ENCODE data around the gene NFRKB.
A peak's percentile ranks its signal among the peaks of the same experiment; 100 is the strongest.
"Not testable (repeated sequence)": the region's sequence is repeated elsewhere in the genome, so short reads cannot be mapped to it uniquely, and the experiment has no call there.

NFRKB gene

GRCh38 chr11:129894278-129895125 is 876 bp downstream of the NFRKB start:
- no peak for DNase-seq (ENCODE audit: low read depth in 3 of 3)

GRCh38 chr11:129888451-129888850 is 6.9 kb downstream of the NFRKB start:
- DNase-seq (ENCODE audit: low read depth in 3 of 3): no peak

- no peak for DNase-seq (ENCODE audit: low read depth in 3 of 3)
Measured at GRCh38 chr11:129885381-129885780, 10.0 kb downstream of the NFRKB start.

- DNase-seq (ENCODE audit: low read depth in 3 of 3): no peak
Measured at GRCh38 chr11:129884581-129884980, 10.8 kb downstream of the NFRKB start.

GRCh38 chr11:129881570-129882170 is 13.7 kb downstream of the NFRKB start:
- peak in 2 of 3 experiments; percentile 15 to 36 for DNase-seq (ENCODE audit: low read depth in 3 of 3)

- no peak for DNase-seq (ENCODE audit: low read depth in 3 of 3)
Measured at GRCh38 chr11:129880311-129880710, 15.1 kb downstream of the NFRKB start.

- DNase-seq (ENCODE audit: low read depth in 3 of 3): no peak
Measured at GRCh38 chr11:129871914-129872313, 23.5 kb downstream of the NFRKB start.

- DNase-seq (ENCODE audit: low read depth in 3 of 3): not testable (repeated sequence)
Measured at GRCh38 chr11:129868626-129869025, 26.8 kb downstream of the NFRKB start.

GRCh38 chr11:129866311-129866710 is 29.1 kb downstream of the NFRKB start:
- no peak for DNase-seq (ENCODE audit: low read depth in 3 of 3)

GRCh38 chr11:129865701-129866100 is 29.7 kb downstream of the NFRKB start:
- DNase-seq (ENCODE audit: low read depth in 3 of 3): no peak

GRCh38 chr11:129864811-129865210 is 30.6 kb downstream of the NFRKB start:
- no peak for DNase-seq (ENCODE audit: low read depth in 3 of 3)

GRCh38 chr11:129861702-129862522 is 33.5 kb downstream of the NFRKB start:
- DNase-seq (ENCODE audit: low read depth in 3 of 3): no peak

- no peak for DNase-seq (ENCODE audit: low read depth in 3 of 3)
Measured at GRCh38 chr11:129856036-129856435, 39.3 kb downstream of the NFRKB start.

GRCh38 chr11:129855086-129855485 is 40.3 kb downstream of the NFRKB start:
- DNase-seq (ENCODE audit: low read depth in 3 of 3): no peak

GRCh38 chr11:129854232-129854805 is 41.1 kb downstream of the NFRKB start:
- DNase-seq (ENCODE audit: low read depth in 3 of 3): no peak

- peak in 2 of 3 experiments; percentile 18 to 24 for DNase-seq (ENCODE audit: low read depth in 3 of 3)
Measured at GRCh38 chr11:129853518-129854231, 41.7 kb downstream of the NFRKB start.

GRCh38 chr11:129852125-129852740 is 43.1 kb downstream of the NFRKB start:
- DNase-seq (ENCODE audit: low read depth in 3 of 3): no peak

GRCh38 chr11:129849447-129850130 is 45.8 kb downstream of the NFRKB start:
- no peak for DNase-seq (ENCODE audit: low read depth in 3 of 3)

GRCh38 chr11:129847361-129847760 is 48.0 kb downstream of the NFRKB start:
- DNase-seq (ENCODE audit: low read depth in 3 of 3): not testable (repeated sequence)

All from stimulated activated CD4-positive, alpha-beta T cell treated with anti-CD3 and anti-CD28 coated beads, TNF-alpha, amount 100 ng/mL, for 24 hours (primary cell).